22Rv1 (cell line): ENCODE results near the gene HOXB2.

ENCODE experiments used
- CTCF ChIP-seq: fragments of 450-650 bp; IDR thresholded peaks from 2 replicates; pipeline ENCODE4 v1.5.1; 2017; ENCODE audit warnings: mild to moderate bottlenecking
- ZFX ChIP-seq: fragments of 450-650 bp; IDR thresholded peaks from 2 replicates; pipeline ENCODE4 v1.6.1; 2017; ENCODE audit warnings: antibody characterized with exemption, borderline replicate concordance

- TF ChIP-seq CTCF (no peak), ZFX (no peak)
These were observed 25.5 kb downstream of the HOXB2 start for GRCh38 chr17:48519427-48519826.
